Measurements from ENCODE around the gene PCMT1. TPM values are rescaled to one million over a fixed set of nuclear protein-coding genes. Genes with fewer than 3 reads are reported as not detected.

Gene PCMT1
- total and polyA plus RNA-seq, 2 of the 13 experiments (the other 11 are each of a cell fraction or from before 2014, with no cell fraction given) = 112 to 169 TPM

GRCh38 chr6:149821492-149821891 lies 72.0 kb downstream of the PCMT1 start:
- POLR2A ChIA-PET = no interaction called here

GRCh38 chr6:149823013-149823412 lies 73.5 kb downstream of the PCMT1 start:
- Histone ChIP-seq H3K9me3 (ENCODE audit: low read length) (no peaks in the 10 kb centered on the region), H3K79me2 (ENCODE audit: insufficient read depth, low read length) (no peaks in the 10 kb centered on the region), H4K20me1 (ENCODE audit: insufficient read depth, low read length) (no peaks in the 10 kb centered on the region), H3K4me1 (ENCODE audit: insufficient read depth, low read length) (no peaks in the 10 kb centered on the region), H3K9ac (ENCODE audit: insufficient read depth, low read depth, low read length) (no peak overlapping the region), H3K4me2 (ENCODE audit: low read depth, low read length) (no peak overlapping the region), H3K36me3 (replicated peaks in 1 of 2; ENCODE audit: control insufficient read depth in 1 of 2, insufficient read depth in 2 of 2, low read length in 2 of 2) (peaks cover 0 to 25% of the 10 kb centered on the region in 2 experiments; a peak in 4 of 5 replicates), H3K27ac (ENCODE audit: extremely low read length, insufficient read depth, low read length) (no peak overlapping the region), H3K4me3 (replicated peaks in 1 of 3; ENCODE audit: insufficient read depth in 1 of 3, low read depth in 2 of 3, low read length in 3 of 3) (no peak overlapping the region), H3K27me3 (ENCODE audit: control insufficient read depth in 1 of 2, insufficient read depth in 2 of 2, low read length in 2 of 2) (no peaks in the 10 kb centered on the region), H2AFZ (ENCODE audit: low read length) (no peak overlapping the region)
- 82% methylated on average over 4 of the region's 4 CpGs for WGBS (ENCODE audit: low lambda C conversion rate)
- no peak for DNase-seq (ENCODE audit: low spot score)
- no peak for ATAC-seq
- FAIRE-seq = no peak
- POLR2A ChIA-PET = no interaction called here
- no peak for TF ChIP-seq ZEB1 (IDR thresholded peaks at IDR 0.05; ENCODE audit: insufficient replicate concordance, low read depth)
- TF ChIP-seq ZNF44 (CRISPR knock-in tag; IDR thresholded peaks at IDR 0.05) = no peak
- CTCF ChIA-PET (ENCODE audit: low intra/inter-chr PET ratio, low total read pairs) = no interaction called here
- intact Hi-C loops (cut with micrococcal nuclease; ENCODE audit: unreplicated experiment) = no loop called here
- BruUV-seq (replicated peaks) = no TSS peak
- in situ Hi-C loops (cut with HindIII; ENCODE audit: extremely low pct_ligation_motif_present, low pct_unique_long_range_greater_than_20kb) = no loop called here

More at GRCh38 chr6:149821492-149821891, 72.0 kb downstream of the PCMT1 start:
- Histone ChIP-seq H3K9me3 (ENCODE audit: low read length) (no peaks in the 10 kb centered on the region), H3K27ac (ENCODE audit: extremely low read length, insufficient read depth, low read length) (no peak overlapping the region), H3K27me3 (ENCODE audit: control insufficient read depth in 1 of 2, insufficient read depth in 2 of 2, low read length in 2 of 2) (no peaks in the 10 kb centered on the region), H3K9ac (ENCODE audit: insufficient read depth, low read depth, low read length) (no peak overlapping the region), H3K79me2 (ENCODE audit: insufficient read depth, low read length) (no peaks in the 10 kb centered on the region), H3K36me3 (replicated peaks in 1 of 2; ENCODE audit: control insufficient read depth in 1 of 2, insufficient read depth in 2 of 2, low read length in 2 of 2) (peaks cover 0 to 23% of the 10 kb centered on the region in 2 experiments; a peak in 4 of 5 replicates), H3K4me3 (replicated peaks in 1 of 3; ENCODE audit: insufficient read depth in 1 of 3, low read depth in 2 of 3, low read length in 3 of 3) (no peak overlapping the region), H4K20me1 (ENCODE audit: insufficient read depth, low read length) (no peaks in the 10 kb centered on the region), H3K4me1 (ENCODE audit: insufficient read depth, low read length) (no peaks in the 10 kb centered on the region), H3K4me2 (ENCODE audit: low read depth, low read length) (no peak overlapping the region), H2AFZ (ENCODE audit: low read length) (no peak overlapping the region)
- intact Hi-C loops (cut with micrococcal nuclease; ENCODE audit: unreplicated experiment) (no loop called here), in situ Hi-C loops (cut with HindIII; ENCODE audit: extremely low pct_ligation_motif_present, low pct_unique_long_range_greater_than_20kb) (no loop called here)
- no peak for TF ChIP-seq RBAK (CRISPR knock-in tag; IDR thresholded peaks at IDR 0.05)
- no peak for TF ChIP-seq FOXJ3 (CRISPR knock-in tag; IDR thresholded peaks at IDR 0.05; ENCODE audit: borderline replicate concordance)
- no peak for TF ChIP-seq U2AF2 (IDR thresholded peaks at IDR 0.05; ENCODE audit: low read depth, low read length)
- TF ChIP-seq CBX2 (IDR thresholded peaks at IDR 0.05; ENCODE audit: low read depth, low read length) = no peak
- TF ChIP-seq CBX2 (CRISPR knock-in tag; IDR thresholded peaks at IDR 0.05; ENCODE audit: low read depth) = no peak
- no peak for TF ChIP-seq ETV6 (CRISPR knock-in tag; conservative IDR thresholded peaks at IDR 0.05)
- TF ChIP-seq SOX5 (CRISPR knock-in tag; IDR thresholded peaks at IDR 0.05; ENCODE audit: borderline replicate concordance) = no peak
- no peak for TF ChIP-seq ZNF550 (CRISPR knock-in tag; IDR thresholded peaks at IDR 0.05; ENCODE audit: borderline replicate concordance)
- TF ChIP-seq ERF (CRISPR knock-in tag; IDR thresholded peaks at IDR 0.05) = no peak
- no peak for TF ChIP-seq KDM1A (CRISPR knock-in tag; IDR thresholded peaks at IDR 0.05)
- no peak for TF ChIP-seq ATF7 (IDR thresholded peaks at IDR 0.05)
- TF ChIP-seq ATF7 (CRISPR knock-in tag; IDR thresholded peaks at IDR 0.05) = no peak
- TF ChIP-seq JDP2 (CRISPR knock-in tag; IDR thresholded peaks at IDR 0.05; ENCODE audit: borderline replicate concordance) = no peak
- TF ChIP-seq ETV5 (CRISPR knock-in tag; IDR thresholded peaks at IDR 0.05; ENCODE audit: borderline replicate concordance) = no peak
- no peak for TF ChIP-seq ZNF891 (CRISPR knock-in tag; IDR thresholded peaks at IDR 0.05)
- no peak for ATAC-seq
- BruUV-seq (replicated peaks) = no TSS peak
- no peak for FAIRE-seq
- CTCF ChIA-PET (ENCODE audit: low intra/inter-chr PET ratio, low total read pairs) = no interaction called here
- DNase-seq (ENCODE audit: low spot score) = no peak
- WGBS (ENCODE audit: low lambda C conversion rate) = 100% methylated on average over 1 of the region's 1 CpG
